ENCODE results near the gene RANBP10. TPM values are rescaled to one million over a fixed set of nuclear protein-coding genes. Genes with fewer than 3 reads are reported as not detected.

Gene RANBP10
- 10 to 100 TPM; 28.0 to 31.0 TPM for total RNA-seq

DNA sequence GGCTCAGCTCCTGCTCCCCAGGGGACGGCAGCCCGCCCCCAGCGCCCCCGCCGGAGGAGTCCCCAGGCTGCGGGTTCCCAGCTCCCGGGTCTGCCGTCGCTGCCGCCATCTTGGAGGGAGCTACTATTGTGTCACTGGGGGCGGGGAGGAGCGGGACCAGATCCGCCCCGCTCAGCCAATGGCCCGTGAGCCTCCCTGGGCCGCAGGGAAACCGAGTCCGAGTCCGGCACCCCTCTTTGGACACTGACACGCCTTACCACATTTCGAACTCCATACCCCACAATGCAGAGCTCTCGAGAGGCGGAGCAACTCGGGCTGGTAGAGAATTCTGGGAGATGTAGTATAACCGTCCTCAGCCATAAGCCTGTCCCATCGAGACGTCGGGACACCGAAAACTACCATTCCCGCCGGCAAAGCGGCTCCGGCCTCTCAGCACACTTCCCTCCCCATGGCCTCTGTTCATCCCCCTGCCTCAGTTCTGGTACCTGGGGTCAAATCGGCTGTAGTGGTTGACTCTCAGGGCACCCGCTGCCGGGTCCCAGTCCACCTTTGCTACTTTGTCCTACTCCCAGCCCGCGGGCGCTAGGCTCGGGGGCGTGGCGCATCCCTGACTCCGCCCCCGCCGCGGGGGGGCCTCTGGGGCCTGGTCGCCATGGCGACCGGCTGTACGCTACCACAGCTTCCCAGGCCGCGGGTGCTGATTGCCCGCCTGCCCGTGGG lies at the start of gene RANBP10, which contains the start of gene TSNAXIP1:
RANBP10 (minus strand) TSS at position 133 of the 720 bp plus-strand sequence; CDS start at position 109, 24 bp downstream.
TSNAXIP1 (plus strand) TSS at position 462 of the 720 bp plus-strand sequence. CDS start 261 bp downstream, outside the sequence.
- peak within 1 kb of the TSS; percentile 83 for H3K4me3 Mint-ChIP-seq
- H3K27ac Mint-ChIP-seq = peak within 1 kb of the TSS; percentile 49 to 86
- no peaks in the 10 kb centered on the region for H3K9me3 Mint-ChIP-seq
- H3K36me3 Mint-ChIP-seq = no peaks in the 10 kb centered on the region
- ATAC-seq (peak; percentile 97 to 98), DNase-seq (ENCODE audit: low spot score) (peak; percentile 98)
- H3K4me1 Mint-ChIP-seq (ENCODE audit: low read depth in 2 of 2) = peaks cover 33 to 36% of the 10 kb centered on the region in 2 donors
- H3K27me3 Mint-ChIP-seq = no peaks in the 10 kb centered on the region

DNA sequence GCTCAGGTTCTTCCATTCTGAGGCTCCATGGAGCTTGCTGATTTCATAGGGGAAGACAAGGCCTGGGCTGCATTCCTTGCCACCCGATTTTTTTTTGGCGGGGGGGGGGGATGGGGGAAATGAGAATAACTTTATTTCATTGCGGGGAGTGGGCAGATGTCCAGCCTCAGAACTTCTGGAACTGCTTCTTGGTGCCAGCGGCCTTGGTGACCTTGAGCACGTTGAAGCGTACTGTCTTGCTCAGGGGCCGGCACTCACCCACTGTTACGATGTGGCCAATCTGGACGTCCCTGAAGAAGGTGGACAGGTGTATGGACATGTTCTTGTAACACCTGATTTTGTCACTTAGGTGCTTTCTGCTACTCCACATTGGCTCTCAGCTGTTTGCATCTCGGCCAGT lies 49.4 kb upstream of the RANBP10 start:
- Mint-ChIP-seq H3K4me3 (no peak overlapping the region), H3K4me1 (ENCODE audit: low read depth in 2 of 2) (peaks cover 17 to 32% of the 10 kb centered on the region in 2 donors), H3K27ac (no peak overlapping the region), H3K36me3 (no peaks in the 10 kb centered on the region), H3K27me3 (no peaks in the 10 kb centered on the region), H3K9me3 (no peaks in the 10 kb centered on the region)
- DNase-seq (ENCODE audit: low spot score) (no peak), ATAC-seq (no peak)

DNA sequence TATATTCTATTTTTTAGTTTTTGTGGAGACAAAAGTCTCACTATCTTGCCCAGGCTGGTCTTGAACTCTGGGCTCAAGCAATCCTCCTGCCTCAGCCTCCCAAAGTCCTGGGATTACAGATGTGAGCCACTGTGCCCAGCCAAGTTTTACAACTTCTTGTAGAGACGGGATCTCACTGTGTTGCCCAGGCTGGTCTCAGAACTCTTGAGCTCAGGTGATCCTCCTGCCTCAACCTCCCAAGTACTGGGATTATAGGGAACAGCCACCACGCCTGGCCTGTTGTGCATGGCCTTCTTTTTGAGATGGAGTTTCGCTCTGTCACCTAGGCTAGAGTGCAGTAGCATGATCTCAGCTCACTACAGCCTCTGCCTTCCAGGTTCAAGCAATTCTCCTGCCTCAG lies 47.3 kb upstream of the RANBP10 start:
- H3K4me1 Mint-ChIP-seq (ENCODE audit: low read depth in 2 of 2) = peaks cover 20 to 29% of the 10 kb centered on the region in 2 donors
- ATAC-seq (no peak), DNase-seq (ENCODE audit: low spot score) (no peak)
- no peak overlapping the region for H3K27ac Mint-ChIP-seq
- no peaks in the 10 kb centered on the region for H3K27me3 Mint-ChIP-seq
- no peaks in the 10 kb centered on the region for H3K36me3 Mint-ChIP-seq
- H3K4me3 Mint-ChIP-seq = no peak overlapping the region
- no peaks in the 10 kb centered on the region for H3K9me3 Mint-ChIP-seq

DNA sequence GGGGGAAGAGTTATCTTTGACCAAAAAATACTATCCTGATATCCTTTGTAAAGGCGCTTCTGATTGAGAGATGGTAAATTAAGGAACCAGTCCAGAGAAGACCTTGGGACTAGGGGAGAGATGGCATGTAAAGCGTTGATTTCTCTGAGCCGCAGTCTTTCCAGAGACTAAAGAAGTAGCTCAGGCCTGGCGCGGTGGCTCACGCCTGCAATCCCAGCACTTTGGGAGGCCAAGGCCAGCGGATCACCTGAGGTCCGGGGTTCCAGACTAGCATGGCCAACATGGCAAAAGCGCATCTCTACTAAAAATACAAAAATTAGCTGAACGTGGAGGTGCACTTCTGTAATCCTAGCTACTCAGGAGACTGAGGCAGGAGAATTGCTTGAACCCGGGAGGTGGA lies 41.8 kb upstream of the RANBP10 start:
- peaks cover 23 to 28% of the 10 kb centered on the region in 2 donors for H3K4me1 Mint-ChIP-seq (ENCODE audit: low read depth in 2 of 2)
- H3K36me3 Mint-ChIP-seq = no peaks in the 10 kb centered on the region
- no peaks in the 10 kb centered on the region for H3K9me3 Mint-ChIP-seq
- H3K27me3 Mint-ChIP-seq = no peaks in the 10 kb centered on the region
- no peak for ATAC-seq
- H3K4me3 Mint-ChIP-seq = peak overlapping the region; percentile 95
- peak overlapping the region; percentile 72 to 97 for H3K27ac Mint-ChIP-seq
- DNase-seq (ENCODE audit: low spot score) = no peak

DNA sequence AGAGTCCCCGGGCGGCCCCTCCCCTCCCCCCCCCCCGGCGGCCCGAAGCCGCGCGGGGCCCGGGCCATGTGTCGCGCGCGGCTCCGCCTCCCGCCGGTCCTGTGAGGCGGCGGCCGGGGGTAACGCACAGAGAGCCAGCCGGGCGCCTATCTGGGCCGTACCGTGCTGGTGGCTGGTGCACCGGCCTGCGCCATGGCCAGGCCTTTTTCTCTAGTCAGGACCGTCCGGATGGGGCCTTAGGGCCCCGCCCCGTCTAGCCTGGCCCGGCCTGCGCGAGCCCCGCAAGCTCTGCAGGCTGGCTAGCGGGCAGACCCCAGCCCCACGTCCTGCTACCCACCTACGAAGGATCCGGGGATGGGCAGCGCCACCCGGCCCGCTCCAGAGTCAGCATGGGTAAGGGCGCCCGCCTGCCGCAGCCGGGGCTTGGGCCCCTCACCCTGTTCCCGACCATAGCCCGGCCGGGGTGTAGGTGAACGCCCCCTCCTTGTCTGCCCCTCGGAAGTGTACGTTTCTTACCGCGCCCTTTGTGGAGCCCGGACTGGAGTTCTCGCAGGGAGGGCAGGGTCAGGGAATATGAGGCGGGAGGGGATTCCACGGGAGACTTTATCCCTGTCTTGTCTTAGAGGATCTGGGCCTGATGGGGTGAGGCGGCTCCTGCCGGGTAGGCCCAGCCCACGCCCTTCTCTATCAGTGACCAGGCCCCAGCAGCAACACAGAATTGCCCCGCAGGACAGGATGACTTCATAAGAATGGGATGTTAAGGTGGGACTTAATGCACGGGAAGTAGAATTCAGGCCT lies 40.9 kb upstream of the RANBP10 start, which contains the start of gene CENPT:
CENPT (minus strand) TSS at position 630 of the 798 bp plus-strand sequence. CDS start 13,834 bp downstream, outside the sequence.
- Mint-ChIP-seq H3K4me3 (peak within 1 kb of the TSS; percentile 95), H3K27me3 (no peaks in the 10 kb centered on the region), H3K27ac (peak within 1 kb of the TSS; percentile 95 to 97), H3K36me3 (no peaks in the 10 kb centered on the region), H3K4me1 (ENCODE audit: low read depth in 2 of 2) (peaks cover 24 to 30% of the 10 kb centered on the region in 2 donors), H3K9me3 (no peaks in the 10 kb centered on the region)
- ATAC-seq (peak; percentile 63 to 70), DNase-seq (ENCODE audit: low spot score) (no peak)

DNA sequence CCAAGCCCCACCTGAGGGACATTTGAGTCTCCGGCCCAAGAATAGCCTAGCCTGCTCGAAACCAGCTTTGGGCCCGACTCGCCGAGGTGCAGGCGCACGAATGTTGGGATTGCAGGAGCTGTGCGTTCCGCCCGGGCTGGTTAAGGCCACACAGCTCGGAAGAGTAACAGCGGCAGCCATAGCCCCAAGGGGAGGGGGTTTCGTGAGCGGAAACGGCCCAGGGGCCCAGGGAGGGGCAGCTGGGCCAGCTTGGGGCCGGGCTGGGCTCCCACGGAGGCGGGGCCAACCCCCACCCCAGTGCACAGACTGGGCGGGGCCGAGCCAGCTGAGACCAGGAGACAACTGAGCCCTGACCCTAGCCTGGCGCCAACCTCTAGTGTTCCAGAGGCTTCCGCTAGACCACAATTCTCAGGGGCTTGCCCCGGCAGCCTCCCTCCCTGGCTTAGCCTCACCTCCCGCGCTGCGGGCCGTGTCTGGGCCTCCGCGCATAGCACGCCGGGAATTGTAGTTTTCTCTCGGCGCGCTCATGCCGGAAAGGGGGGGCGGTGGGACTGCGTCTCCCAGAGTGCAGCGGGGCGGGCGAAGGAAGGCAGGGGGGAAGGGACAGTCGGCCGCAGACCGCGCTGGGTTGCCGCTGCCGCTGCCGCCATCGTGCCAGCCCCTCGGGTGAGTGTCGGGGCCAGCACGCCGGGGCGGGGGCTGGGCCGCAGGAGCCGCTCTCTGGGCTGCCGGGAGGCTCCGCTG lies 40.1 kb upstream of the RANBP10 start, which contains the start of gene NUTF2:
NUTF2 (plus strand) TSS at position 614 of the 744 bp plus-strand sequence. CDS start 18,198 bp downstream, outside the sequence.
- peak within 1 kb of the TSS; percentile 95 to 97 for H3K27ac Mint-ChIP-seq
- peak; percentile 85 to 88 for ATAC-seq
- no peaks in the 10 kb centered on the region for H3K27me3 Mint-ChIP-seq
- peak; percentile 96 for DNase-seq (ENCODE audit: low spot score)
- H3K4me1 Mint-ChIP-seq (ENCODE audit: low read depth in 2 of 2) = peaks cover 28 to 33% of the 10 kb centered on the region in 2 donors
- H3K36me3 Mint-ChIP-seq = no peaks in the 10 kb centered on the region
- peak within 1 kb of the TSS; percentile 95 for H3K4me3 Mint-ChIP-seq
- H3K9me3 Mint-ChIP-seq = no peaks in the 10 kb centered on the region

DNA sequence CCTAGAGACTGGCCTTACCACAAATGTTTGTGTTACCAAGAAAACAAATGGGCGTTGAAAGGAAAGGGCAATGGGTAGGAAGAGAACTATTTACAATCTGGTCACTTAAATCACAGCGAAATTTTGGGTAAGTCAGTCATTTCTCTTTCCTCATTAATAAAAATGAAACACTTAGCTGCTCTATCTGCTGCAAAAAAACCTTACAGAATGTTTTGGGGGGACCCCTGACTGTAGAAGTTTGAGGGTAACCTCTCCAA lies 39.6 kb upstream of the RANBP10 start:
- Mint-ChIP-seq H3K4me1 (ENCODE audit: low read depth in 2 of 2) (peaks cover 30 to 36% of the 10 kb centered on the region in 2 donors), H3K36me3 (no peaks in the 10 kb centered on the region), H3K27me3 (no peaks in the 10 kb centered on the region), H3K9me3 (no peaks in the 10 kb centered on the region), H3K27ac (peak overlapping the region; percentile 95 to 97), H3K4me3 (peak overlapping the region; percentile 95)
- DNase-seq (ENCODE audit: low spot score) (no peak), ATAC-seq (no peak)

DNA sequence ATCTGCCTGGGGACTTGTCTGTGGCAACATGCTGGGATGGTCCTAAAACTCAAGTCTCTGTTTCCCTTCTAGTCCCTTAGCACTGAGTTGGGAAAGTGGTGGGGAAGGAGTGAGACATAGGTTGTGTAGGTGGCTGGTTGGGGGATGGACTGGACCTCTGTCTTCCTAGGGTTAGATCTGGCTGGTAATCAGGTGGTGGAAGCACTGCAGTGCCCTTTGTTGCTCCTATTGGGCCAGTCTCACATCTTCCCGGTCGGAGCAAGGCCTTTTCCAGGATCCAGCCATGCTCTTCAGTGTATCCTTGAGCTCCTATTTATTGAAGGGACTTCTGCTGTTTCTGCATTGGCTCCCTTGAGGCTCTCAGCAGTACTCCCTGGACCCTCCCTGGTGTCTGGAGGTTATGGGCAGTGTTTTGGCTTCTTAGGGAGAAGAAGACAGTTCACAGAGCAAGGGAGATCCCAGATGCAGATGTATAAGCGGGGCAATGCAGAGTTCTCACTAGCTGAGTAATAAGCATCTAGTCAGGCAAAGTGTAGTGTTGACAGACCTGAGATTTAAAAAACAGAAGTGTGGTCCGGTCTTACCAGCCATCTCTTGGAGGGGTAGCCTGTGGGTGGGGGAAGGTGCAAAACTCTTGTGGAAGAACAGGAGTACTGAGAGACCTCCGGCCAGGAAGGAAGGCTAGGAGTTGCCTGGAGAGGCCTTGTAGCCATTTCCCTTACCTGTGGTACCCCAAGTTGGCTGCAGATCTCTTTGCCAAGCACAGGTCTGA lies 39.1 kb upstream of the RANBP10 start:
- no peaks in the 10 kb centered on the region for H3K9me3 Mint-ChIP-seq
- no peaks in the 10 kb centered on the region for H3K27me3 Mint-ChIP-seq
- peaks cover 30 to 36% of the 10 kb centered on the region in 2 donors for H3K4me1 Mint-ChIP-seq (ENCODE audit: low read depth in 2 of 2)

DNA sequence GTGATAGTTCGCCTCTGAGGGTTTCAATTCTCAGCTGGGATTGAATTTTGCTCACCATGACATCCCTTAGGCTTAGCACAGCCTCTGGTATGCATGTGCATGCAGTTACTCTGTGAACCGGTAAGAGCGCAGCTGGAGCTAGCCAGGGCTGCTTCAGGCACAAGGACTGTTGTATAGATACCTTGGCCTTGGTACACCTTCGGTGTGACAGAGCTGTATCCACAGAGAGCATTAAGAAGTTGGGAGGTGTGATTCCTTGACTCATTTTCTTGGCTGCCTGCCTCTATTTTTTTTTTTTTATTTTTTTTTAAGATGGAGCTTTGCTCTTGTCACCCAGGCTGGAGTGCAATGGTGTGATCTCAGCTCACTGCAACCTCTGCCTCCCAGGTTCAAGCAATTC lies 38.1 kb upstream of the RANBP10 start:
- Mint-ChIP-seq H3K4me3 (no peak overlapping the region), H3K9me3 (no peaks in the 10 kb centered on the region), H3K27ac (no peak overlapping the region), H3K36me3 (no peaks in the 10 kb centered on the region), H3K27me3 (no peaks in the 10 kb centered on the region), H3K4me1 (ENCODE audit: low read depth in 2 of 2) (peaks cover 30 to 36% of the 10 kb centered on the region in 2 donors)
- no peak for DNase-seq (ENCODE audit: low spot score)
- no peak for ATAC-seq

More for the DNA sequence above, 39.1 kb upstream of the RANBP10 start:
- Mint-ChIP-seq H3K4me3 (peak overlapping the region; percentile 95), H3K36me3 (no peaks in the 10 kb centered on the region), H3K27ac (peak overlapping the region; percentile 95 to 97)
- DNase-seq (ENCODE audit: low spot score) (no peak), ATAC-seq (no peak)

DNA sequence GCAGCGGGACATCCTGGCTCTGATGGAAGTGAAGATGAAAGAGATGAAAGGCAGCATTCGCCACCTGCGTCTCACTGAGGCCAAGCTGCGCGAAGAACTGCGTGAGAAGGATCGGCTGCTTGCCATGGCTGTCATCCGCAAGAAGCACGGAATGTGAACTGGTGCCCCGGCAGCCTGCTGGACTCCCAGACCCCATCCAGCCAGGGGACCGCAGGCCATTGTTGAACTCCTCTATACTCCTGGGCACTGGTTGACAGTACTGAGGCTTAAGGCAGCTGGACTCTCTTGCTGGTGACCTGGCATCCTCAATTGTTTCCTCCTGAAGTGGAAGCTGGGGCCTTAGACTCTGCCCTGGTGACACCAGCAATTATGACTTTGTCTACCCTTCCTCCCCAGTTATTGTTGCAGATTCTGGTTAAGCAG lies 37.0 kb upstream of the RANBP10 start:
- Mint-ChIP-seq H3K27ac (peak overlapping the region; percentile 86 to 90), H3K36me3 (no peaks in the 10 kb centered on the region), H3K27me3 (no peaks in the 10 kb centered on the region), H3K4me1 (ENCODE audit: low read depth in 2 of 2) (peaks cover 27 to 31% of the 10 kb centered on the region in 2 donors), H3K4me3 (peak overlapping the region; percentile 92), H3K9me3 (no peaks in the 10 kb centered on the region)
- ATAC-seq = no peak
- DNase-seq (ENCODE audit: low spot score) = no peak

DNA sequence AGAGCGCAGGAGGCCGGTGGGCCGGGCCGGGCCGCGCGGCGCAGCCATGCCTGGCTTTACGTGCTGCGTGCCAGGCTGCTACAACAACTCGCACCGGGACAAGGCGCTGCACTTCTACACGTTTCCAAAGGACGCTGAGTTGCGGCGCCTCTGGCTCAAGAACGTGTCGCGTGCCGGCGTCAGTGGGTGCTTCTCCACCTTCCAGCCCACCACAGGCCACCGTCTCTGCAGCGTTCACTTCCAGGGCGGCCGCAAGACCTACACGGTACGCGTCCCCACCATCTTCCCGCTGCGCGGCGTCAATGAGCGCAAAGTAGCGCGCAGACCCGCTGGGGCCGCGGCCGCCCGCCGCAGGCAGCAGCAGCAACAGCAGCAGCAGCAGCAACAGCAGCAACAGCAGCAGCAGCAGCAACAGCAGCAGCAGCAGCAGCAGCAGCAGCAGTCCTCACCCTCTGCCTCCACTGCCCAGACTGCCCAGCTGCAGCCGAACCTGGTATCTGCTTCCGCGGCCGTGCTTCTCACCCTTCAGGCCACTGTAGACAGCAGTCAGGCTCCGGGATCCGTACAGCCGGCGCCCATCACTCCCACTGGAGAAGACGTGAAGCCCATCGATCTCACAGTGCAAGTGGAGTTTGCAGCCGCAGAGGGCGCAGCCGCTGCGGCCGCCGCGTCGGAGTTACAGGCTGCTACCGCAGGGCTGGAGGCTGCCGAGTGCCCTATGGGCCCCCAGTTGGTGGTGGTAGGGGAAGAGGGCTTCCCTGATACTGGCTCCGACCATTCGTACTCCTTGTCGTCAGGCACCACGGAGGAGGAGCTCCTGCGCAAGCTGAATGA lies 36.4 kb upstream of the RANBP10 start:
- Mint-ChIP-seq H3K27me3 (no peaks in the 10 kb centered on the region), H3K27ac (peak overlapping the region; percentile 86 to 90), H3K36me3 (no peaks in the 10 kb centered on the region)

DNA sequence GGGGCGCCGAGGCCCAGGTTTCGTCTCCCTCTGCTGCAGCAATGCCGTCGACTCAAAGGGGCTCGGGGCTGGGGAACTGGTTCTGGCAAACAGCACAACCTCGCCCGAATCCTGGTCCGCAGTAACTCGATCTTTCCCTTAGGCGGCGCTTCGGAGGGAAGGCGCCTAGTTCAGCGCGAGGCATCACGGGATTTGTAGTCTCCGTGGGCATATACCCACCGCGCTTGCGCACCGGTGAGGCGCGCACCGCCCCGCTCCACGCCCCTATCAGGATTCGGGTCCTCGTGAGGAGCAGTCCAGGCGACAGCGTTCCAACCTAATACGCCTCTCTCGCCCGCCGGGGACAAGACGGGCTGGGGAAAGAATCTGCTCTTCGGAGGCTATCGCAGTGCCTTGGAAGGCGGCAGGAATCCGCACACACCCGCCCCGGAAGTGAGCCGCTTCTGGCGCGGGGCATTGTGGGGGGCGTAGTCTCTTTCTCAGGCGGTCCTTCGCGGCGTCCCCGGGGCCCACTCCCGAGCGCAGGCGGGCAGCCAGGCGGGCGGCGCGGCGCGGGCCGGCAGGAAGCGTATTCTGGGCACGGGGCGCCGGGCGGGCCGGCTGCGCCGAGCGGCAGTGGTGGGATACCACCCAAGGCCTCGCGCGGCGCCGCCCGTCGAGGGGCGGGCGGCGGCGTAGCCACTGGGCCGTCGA lies 35.6 kb upstream of the RANBP10 start, which contains the start of gene THAP11:
THAP11 (plus strand) TSS at position 505 of the 693 bp plus-strand sequence. CDS start 235 bp downstream, outside the sequence.
- peak within 1 kb of the TSS; percentile 86 to 90 for H3K27ac Mint-ChIP-seq
- H3K9me3 Mint-ChIP-seq = no peaks in the 10 kb centered on the region
- H3K36me3 Mint-ChIP-seq = no peaks in the 10 kb centered on the region
- peaks cover 27 to 31% of the 10 kb centered on the region in 2 donors for H3K4me1 Mint-ChIP-seq (ENCODE audit: low read depth in 2 of 2)
- ATAC-seq = peak; percentile 74 to 82
- peak; percentile 93 for DNase-seq (ENCODE audit: low spot score)
- no peaks in the 10 kb centered on the region for H3K27me3 Mint-ChIP-seq
- peak within 1 kb of the TSS; percentile 92 for H3K4me3 Mint-ChIP-seq

More for the DNA sequence above, 36.4 kb upstream of the RANBP10 start:
- Mint-ChIP-seq H3K4me3 (peak overlapping the region; percentile 92), H3K9me3 (no peaks in the 10 kb centered on the region), H3K4me1 (ENCODE audit: low read depth in 2 of 2) (peaks cover 27 to 31% of the 10 kb centered on the region in 2 donors)
- peak; percentile 29 to 34 for ATAC-seq
- peak; percentile 69 for DNase-seq (ENCODE audit: low spot score)
